ENCODE measurements around the gene TTC23. TPM values are rescaled to one million over a fixed set of nuclear protein-coding genes. Genes with fewer than 3 reads are reported as not detected.
"Not testable (repeated sequence)": the region's sequence is repeated elsewhere in the genome, so short reads cannot be mapped to it uniquely, and the experiment has no call there.

Gene TTC23
- total RNA-seq, 1 experiment from 2014 or later, result 18.1 TPM

- DNase-seq (ENCODE audit: low read depth), result no peak
- in situ Hi-C loops (cut with HindIII; ENCODE audit: low pct_unique_long_range_greater_than_20kb, low sequenced_read_pairs), result no loop called here
Observed at GRCh38 chr15:99118801-99119546, 130.4 kb downstream of the TTC23 start.

DNA sequence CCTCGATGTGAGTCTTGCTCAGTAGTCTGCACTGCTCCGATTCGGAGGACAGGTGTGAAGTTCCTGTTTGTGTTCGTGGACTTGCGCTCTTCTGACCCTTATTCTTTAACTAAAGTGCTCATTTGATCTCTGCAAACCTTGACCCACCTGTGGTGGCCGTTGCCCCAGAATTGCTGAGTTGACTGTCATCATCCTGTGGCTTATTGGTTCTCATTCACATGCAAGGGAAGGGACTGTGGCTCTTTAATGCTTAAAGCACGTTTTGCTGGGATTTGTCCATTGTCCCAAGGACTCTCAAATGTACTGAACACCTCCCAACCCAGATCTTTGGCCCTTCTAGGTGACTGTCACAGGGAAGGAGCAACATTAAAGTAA lies 131.1 kb downstream of the TTC23 start:
- no peak for DNase-seq (ENCODE audit: low read depth)
- in situ Hi-C loops (cut with HindIII; ENCODE audit: low pct_unique_long_range_greater_than_20kb, low sequenced_read_pairs), result no loop called here

- in situ Hi-C loops (cut with HindIII; ENCODE audit: low pct_unique_long_range_greater_than_20kb, low sequenced_read_pairs), result no loop called here
- no peak for DNase-seq (ENCODE audit: low read depth)
Observed at GRCh38 chr15:99117563-99118257, 131.7 kb downstream of the TTC23 start.

GRCh38 chr15:99117111-99117510 lies 132.3 kb downstream of the TTC23 start:
- in situ Hi-C loops (cut with HindIII; ENCODE audit: low pct_unique_long_range_greater_than_20kb, low sequenced_read_pairs), result no loop called here
- no peak for DNase-seq (ENCODE audit: low read depth)

DNA sequence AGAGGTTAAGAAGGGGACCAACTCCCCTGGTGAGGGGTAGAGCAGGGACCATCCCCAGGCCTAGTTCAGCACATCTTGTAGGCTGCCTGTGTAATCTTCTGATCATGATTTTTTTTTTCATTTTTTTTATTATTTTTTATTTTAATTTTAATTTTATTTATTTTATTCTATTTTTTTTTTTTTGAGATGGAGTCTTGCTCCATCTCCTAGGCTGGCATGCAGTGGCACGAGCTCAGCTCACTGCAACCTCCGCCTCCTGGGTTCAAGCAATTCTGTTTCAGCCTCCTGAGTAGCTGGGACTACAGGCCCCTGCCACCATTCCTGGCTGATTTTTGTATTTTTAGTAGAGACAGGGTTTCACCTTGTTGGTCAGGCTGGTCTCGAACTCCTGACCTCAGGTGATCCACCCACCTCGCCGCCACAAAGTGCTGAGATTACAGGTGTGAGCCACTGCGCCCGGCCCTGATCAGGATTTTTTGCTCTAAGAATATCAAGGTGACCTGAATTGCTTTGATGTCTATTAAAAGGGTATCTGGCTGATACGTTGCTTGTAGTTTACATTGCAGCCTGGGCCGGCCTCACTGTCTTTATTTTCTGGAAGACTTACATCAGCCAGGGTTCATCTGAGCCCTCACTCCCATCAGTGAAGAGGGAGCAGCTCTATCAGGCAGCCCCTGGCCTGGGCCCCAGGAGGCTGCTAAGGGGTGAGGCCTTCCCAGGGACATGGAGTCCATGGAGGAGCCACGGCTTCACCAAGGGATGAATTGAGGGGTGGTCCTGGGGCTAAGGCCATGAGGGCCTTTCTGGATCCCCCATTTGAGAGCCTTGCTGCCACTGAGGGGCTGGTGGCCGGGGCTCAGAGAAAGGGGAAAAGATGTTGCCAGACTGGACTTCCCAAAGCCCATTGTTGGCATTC lies 133.8 kb downstream of the TTC23 start:
- in situ Hi-C loops (cut with HindIII; ENCODE audit: low pct_unique_long_range_greater_than_20kb, low sequenced_read_pairs), result no loop called here
- no peak for DNase-seq (ENCODE audit: low read depth)

DNA sequence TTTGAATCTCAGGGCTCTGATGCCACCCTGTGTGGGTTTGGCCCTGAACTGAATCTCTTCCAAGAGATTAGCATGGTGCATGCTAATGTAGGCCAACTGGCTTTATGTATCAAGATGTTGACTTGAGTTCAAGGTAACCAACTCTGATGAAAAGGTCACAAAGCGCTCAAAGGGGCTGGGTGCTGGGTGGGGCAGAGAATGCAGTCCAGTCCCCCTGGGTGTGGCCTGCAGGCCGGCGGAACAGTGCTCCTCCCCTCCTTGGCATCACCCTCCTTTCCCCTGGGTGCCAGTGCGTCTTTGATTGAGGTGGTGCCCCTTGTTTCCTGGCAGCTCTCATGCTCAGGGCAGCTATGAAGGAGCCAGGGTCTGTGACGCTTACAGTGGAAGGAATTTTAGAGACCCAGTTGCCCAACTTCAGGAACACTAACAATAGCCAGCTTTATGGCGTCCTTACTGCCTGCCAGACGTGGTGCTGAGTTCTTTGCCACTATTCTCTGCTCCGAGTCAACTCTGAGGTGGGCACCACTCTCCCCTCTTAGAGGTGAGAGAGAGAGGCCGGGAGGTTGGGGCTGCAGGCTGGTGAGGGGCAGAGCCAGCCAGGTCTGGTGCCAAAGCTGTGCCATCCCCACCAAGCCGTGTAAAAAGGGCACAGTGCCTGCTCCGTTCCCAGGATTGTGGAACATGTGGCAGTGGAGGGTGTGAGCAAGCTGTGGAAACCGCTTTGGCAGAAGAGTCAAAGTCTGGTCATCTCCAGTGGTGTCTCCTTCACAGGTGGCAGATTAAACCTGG lies 134.7 kb downstream of the TTC23 start:
- DNase-seq (ENCODE audit: low read depth), result no peak
- in situ Hi-C loops (cut with HindIII; ENCODE audit: low pct_unique_long_range_greater_than_20kb, low sequenced_read_pairs), result no loop called here

GRCh38 chr15:99113547-99114271 lies 135.7 kb downstream of the TTC23 start:
- DNase-seq (ENCODE audit: low read depth), result no peak
- in situ Hi-C loops (cut with HindIII; ENCODE audit: low pct_unique_long_range_greater_than_20kb, low sequenced_read_pairs), result no loop called here

GRCh38 chr15:99111641-99112040 lies 137.7 kb downstream of the TTC23 start:
- DNase-seq (ENCODE audit: low read depth); in situ Hi-C loops (cut with HindIII; ENCODE audit: low pct_unique_long_range_greater_than_20kb, low sequenced_read_pairs): not testable (repeated sequence)

DNA sequence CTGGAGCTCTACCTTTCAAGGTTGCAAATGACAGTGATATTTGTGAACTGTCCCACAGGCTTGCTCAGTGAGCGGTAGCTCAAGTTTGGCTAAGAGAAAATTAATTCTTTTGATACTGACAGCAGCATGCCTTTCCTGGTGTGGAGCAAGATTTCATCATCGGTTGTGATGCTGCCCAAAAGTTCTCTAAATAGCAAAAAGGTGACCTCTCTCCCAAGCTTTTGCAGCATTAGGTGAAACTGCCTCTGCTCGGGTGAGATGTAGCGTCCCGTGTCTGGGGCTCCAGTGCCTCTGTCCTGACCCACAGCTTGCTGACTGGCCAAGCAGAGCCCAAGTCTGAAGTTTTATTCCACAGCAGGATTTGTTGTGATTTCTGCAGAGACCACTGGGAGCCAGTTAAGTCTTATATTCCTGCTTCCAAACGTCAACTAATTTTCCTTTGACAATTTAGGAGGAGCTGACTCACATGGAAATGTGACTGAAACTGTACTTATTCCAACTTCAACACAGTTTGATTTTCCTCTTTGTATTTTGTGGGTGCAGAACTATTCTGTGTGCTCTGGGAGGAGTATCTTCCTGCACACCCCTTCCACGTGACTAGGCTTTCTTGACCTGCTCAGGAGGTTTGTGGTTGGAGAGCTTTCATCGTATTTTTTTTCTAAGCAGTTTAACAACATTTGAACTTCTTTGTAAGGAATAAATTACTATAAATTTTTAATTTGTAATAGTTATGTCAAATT lies 138.6 kb downstream of the TTC23 start:
- in situ Hi-C loops (cut with HindIII; ENCODE audit: low pct_unique_long_range_greater_than_20kb, low sequenced_read_pairs), result no loop called here

GRCh38 chr15:99110093-99110492 lies 139.3 kb downstream of the TTC23 start:
- in situ Hi-C loops (cut with HindIII; ENCODE audit: low pct_unique_long_range_greater_than_20kb, low sequenced_read_pairs), result no loop called here
- DNase-seq (ENCODE audit: low read depth), result no peak

More for the DNA sequence above, 138.6 kb downstream of the TTC23 start:
- no peak for DNase-seq (ENCODE audit: low read depth)

GRCh38 chr15:99109555-99110021 lies 139.8 kb downstream of the TTC23 start:
- in situ Hi-C loops (cut with HindIII; ENCODE audit: low pct_unique_long_range_greater_than_20kb, low sequenced_read_pairs), result no loop called here
- no peak for DNase-seq (ENCODE audit: low read depth)

- no peak for DNase-seq (ENCODE audit: low read depth)
- in situ Hi-C loops (cut with HindIII; ENCODE audit: low pct_unique_long_range_greater_than_20kb, low sequenced_read_pairs), result no loop called here
Observed at GRCh38 chr15:99108993-99109392, 140.4 kb downstream of the TTC23 start.

DNA sequence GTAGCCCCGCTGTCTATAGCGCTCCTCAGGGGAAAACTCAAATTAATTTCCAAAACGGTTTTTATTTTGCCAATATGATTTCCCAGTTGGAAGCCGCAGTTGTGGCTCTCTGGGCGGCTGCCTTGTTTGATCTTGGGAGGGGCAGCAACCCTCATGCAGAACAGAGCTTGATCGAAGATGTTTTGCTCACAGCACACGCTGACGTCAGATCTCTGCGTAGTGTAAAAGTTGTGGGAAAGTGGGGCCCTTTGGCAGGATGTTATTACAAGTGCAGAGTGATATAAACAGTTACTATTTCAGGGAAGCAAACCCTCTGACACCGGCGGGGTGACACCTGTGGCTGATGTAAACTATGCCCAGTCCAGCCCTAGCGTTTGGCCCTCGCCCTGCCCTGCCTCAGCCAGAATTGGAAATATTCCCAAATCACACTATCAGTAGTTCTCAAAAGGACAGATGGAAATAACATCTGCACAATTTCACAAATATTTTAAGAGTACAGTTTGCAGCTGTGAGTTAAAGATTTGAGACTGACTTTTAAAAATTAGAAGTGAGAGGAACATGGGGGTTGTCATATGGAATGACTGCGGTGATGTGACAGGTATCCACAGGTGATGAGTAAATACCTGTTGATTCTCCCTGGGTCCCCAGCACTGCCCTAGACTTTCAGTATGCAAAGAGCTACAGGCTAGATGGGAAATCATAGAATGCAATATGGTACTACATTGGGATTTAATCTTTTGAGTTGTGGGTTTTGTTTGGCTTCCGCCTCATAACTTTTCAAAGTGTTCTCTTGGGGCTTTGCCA lies 142.8 kb downstream of the TTC23 start:
- in situ Hi-C loops (cut with HindIII; ENCODE audit: low pct_unique_long_range_greater_than_20kb, low sequenced_read_pairs), result no loop called here

DNA sequence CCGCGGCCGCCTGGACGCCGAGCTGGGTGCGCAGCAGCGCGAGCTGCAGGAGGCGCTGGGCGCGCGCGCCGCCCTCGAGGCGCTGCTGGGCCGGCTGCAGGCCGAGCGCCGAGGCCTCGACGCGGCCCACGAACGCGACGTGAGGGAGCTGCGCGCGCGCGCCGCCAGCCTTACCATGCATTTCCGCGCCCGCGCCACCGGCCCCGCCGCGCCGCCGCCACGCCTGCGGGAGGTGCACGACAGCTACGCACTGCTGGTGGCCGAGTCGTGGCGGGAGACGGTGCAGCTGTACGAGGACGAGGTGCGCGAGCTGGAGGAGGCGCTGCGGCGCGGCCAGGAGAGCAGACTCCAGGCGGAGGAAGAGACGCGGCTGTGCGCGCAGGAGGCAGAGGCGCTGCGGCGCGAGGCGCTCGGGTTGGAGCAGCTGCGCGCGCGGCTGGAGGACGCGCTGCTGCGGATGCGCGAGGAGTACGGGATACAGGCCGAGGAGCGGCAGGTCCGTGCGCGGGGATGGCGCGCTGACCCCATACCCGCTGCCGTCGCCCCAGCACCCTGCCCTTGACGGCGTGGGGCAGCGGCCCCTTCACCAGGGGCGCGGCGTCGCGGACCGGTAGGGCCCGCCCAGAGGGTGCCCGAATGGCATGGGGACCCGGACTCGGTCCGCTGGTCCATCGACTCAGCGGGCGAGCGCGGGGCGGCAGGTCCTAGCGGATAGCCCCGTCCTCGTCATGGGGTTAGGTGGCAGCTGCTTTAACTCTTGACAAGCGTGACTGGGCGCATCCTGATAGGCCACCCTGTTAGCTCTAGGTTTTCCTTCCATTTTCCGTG lies 143.7 kb downstream of the TTC23 start:
- DNase-seq (ENCODE audit: low read depth), result peak; percentile 78
- in situ Hi-C loops (cut with HindIII; ENCODE audit: low pct_unique_long_range_greater_than_20kb, low sequenced_read_pairs), result no loop called here

More for the DNA sequence above, 142.8 kb downstream of the TTC23 start:
- no peak for DNase-seq (ENCODE audit: low read depth)

- in situ Hi-C loops (cut with HindIII; ENCODE audit: low pct_unique_long_range_greater_than_20kb, low sequenced_read_pairs), result no loop called here
- DNase-seq (ENCODE audit: low read depth), result peak; percentile 93
Observed at GRCh38 chr15:99104788-99105513, 144.4 kb downstream of the TTC23 start, which contains the start of gene SYNM. Gene SYNM (plus strand): TSS chr15:99105080. CDS start chr15:99105200, 120 bp downstream.

All from Caki2 (cell line).